Measurements from ENCODE around the gene S100A1.
"Not testable (repeated sequence)": the region's sequence is repeated elsewhere in the genome, so short reads cannot be mapped to it uniquely, and the experiment has no call there.

DNA sequence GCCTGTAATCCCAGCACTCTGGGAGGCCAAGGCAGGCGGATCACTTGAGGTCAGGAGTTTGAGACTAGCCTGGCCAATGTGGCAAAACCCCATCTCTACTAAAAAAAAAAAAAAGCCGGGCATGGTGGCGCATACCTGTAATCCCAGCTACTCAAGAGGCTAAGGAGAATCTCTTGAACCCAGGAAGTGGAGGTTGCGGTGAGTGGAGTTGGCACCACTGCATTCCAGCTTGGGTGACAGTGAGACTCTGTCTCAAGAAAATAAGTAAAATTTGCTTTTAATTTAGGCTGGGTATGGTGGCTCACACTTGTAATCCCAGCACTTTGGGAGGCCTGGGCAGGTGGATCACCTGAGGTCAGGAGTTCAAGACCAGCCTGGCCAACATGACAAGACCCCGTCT, 12.0 kb downstream of the S100A1 start:
- TF ChIP-seq, protein P1, sequence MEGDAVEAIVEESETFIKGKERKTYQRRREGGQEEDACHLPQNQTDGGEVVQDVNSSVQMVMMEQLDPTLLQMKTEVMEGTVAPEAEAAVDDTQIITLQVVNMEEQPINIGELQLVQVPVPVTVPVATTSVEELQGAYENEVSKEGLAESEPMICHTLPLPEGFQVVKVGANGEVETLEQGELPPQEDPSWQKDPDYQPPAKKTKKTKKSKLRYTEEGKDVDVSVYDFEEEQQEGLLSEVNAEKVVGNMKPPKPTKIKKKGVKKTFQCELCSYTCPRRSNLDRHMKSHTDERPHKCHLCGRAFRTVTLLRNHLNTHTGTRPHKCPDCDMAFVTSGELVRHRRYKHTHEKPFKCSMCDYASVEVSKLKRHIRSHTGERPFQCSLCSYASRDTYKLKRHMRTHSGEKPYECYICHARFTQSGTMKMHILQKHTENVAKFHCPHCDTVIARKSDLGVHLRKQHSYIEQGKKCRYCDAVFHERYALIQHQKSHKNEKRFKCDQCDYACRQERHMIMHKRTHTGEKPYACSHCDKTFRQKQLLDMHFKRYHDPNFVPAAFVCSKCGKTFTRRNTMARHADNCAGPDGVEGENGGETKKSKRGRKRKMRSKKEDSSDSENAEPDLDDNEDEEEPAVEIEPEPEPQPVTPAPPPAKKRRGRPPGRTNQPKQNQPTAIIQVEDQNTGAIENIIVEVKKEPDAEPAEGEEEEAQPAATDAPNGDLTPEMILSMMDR (IDR thresholded peaks at IDR 0.05): not testable (repeated sequence)
- not testable (repeated sequence) for TF ChIP-seq ZFX (IDR thresholded peaks at IDR 0.05; ENCODE audit: borderline replicate concordance)
